ENCODE measurements around the gene ZNF346. TPM values are rescaled to one million over a fixed set of nuclear protein-coding genes. Genes with fewer than 3 reads are reported as not detected.

The ZNF346 gene
- total and polyA plus RNA-seq, 2 of the 13 experiments (the other 11 are each of a cell fraction or from before 2014, with no cell fraction given), result 8.6 to 19.4 TPM

DNA sequence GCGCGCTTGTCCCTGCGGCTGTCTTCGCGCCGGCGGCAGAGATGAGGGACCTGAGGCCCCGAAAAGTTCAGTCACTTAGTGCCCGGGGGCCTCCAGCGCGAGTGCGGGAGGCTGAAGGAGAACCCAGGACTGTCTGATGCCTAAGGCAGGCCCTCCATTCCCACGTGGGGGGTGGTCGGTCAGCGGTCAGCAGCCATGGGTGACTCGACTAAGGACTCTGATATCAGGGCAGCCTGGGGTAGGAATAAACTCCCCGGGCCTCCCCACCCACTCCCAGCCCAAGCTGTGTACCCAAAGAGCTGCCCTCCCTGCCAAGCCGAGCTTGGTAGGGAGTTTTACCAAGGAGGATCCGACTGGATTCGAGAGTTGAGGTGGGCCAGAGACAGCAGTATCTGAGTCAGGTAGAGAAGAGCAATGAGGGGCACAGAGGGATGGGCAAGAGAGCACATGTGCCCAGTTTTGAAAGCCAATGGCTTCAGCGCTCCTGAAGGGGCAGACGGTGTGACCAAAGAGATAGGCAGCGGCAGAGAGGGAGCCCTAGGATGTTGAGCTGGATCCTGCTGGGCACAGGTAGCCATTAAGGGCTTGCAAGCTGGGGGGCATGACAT lies 65.0 kb downstream of the ZNF346 start:
- no peak for ATAC-seq
- TF ChIP-seq IKZF4 (CRISPR knock-in tag; IDR thresholded peaks at IDR 0.05; ENCODE audit: borderline replicate concordance, low read depth, not compliant biosample characterization), result peak; percentile 7
- 0 out of 2 replicates have a peak, but pooled peaks have one; percentile 12 for TF ChIP-seq EEA1 (CRISPR knock-in tag; IDR thresholded peaks at IDR 0.05; ENCODE audit: borderline replicate concordance)
- TF ChIP-seq, protein P1, sequence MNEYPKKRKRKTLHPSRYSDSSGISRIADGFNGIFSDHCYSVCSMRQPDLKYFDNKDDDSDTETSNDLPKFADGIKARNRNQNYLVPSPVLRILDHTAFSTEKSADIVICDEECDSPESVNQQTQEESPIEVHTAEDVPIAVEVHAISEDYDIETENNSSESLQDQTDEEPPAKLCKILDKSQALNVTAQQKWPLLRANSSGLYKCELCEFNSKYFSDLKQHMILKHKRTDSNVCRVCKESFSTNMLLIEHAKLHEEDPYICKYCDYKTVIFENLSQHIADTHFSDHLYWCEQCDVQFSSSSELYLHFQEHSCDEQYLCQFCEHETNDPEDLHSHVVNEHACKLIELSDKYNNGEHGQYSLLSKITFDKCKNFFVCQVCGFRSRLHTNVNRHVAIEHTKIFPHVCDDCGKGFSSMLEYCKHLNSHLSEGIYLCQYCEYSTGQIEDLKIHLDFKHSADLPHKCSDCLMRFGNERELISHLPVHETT (CRISPR knock-in tag; conservative IDR thresholded peaks at IDR 0.05), result 0 out of 2 replicates have a peak, but pooled peaks have one; percentile 8
- TF ChIP-seq ZNF274 (CRISPR knock-in tag; IDR thresholded peaks at IDR 0.05), result 0 out of 2 replicates have a peak, but pooled peaks have one; percentile 2
- TF ChIP-seq ZC3H4 (CRISPR knock-in tag; IDR thresholded peaks at IDR 0.05; ENCODE audit: borderline replicate concordance), result peak; percentile 81; the same call in 1 of the 2 replicates
- TF ChIP-seq PTBP1 (IDR thresholded peaks at IDR 0.05; ENCODE audit: low read depth, low read length, poor library complexity, severe bottlenecking), result peak; percentile 23
- peak; percentile 88 for TF ChIP-seq ZNF3 (CRISPR knock-in tag; IDR thresholded peaks at IDR 0.05)
- TF ChIP-seq ZMAT3 (CRISPR knock-in tag; conservative IDR thresholded peaks at IDR 0.05), result 0 out of 2 replicates have a peak, but pooled peaks have one; percentile 55
- peak; percentile 1; the same call in 1 of the 2 replicates for TF ChIP-seq SAP130 (CRISPR knock-in tag; IDR thresholded peaks at IDR 0.05; ENCODE audit: low read depth)
- 0 out of 2 replicates have a peak, but pooled peaks have one; percentile 78 for TF ChIP-seq ZNF660 (CRISPR knock-in tag; IDR thresholded peaks at IDR 0.05; ENCODE audit: borderline replicate concordance, low read depth)
- TF ChIP-seq ZNF33A (CRISPR knock-in tag; IDR thresholded peaks at IDR 0.05; ENCODE audit: borderline replicate concordance), result no peak
- peak; percentile 11; the same call in 1 of the 2 replicates for TF ChIP-seq ZNF720 (CRISPR knock-in tag; IDR thresholded peaks at IDR 0.05)
- no peak for TF ChIP-seq SMYD3 (CRISPR knock-in tag; IDR thresholded peaks at IDR 0.05)
- TF ChIP-seq ETV6 (CRISPR knock-in tag; conservative IDR thresholded peaks at IDR 0.05), result no peak
- TF ChIP-seq KDM4B (CRISPR knock-in tag; IDR thresholded peaks at IDR 0.05), result peak; percentile 69; the same call in 1 of the 2 replicates
- TF ChIP-seq ZNF878 (CRISPR knock-in tag; IDR thresholded peaks at IDR 0.05), result 0 out of 2 replicates have a peak, but pooled peaks have one; percentile 22
- TF ChIP-seq TBP (CRISPR knock-in tag; IDR thresholded peaks at IDR 0.05), result no peak
- TF ChIP-seq RFXANK (CRISPR knock-in tag; IDR thresholded peaks at IDR 0.05), result no peak
- TF ChIP-seq, protein P2, sequence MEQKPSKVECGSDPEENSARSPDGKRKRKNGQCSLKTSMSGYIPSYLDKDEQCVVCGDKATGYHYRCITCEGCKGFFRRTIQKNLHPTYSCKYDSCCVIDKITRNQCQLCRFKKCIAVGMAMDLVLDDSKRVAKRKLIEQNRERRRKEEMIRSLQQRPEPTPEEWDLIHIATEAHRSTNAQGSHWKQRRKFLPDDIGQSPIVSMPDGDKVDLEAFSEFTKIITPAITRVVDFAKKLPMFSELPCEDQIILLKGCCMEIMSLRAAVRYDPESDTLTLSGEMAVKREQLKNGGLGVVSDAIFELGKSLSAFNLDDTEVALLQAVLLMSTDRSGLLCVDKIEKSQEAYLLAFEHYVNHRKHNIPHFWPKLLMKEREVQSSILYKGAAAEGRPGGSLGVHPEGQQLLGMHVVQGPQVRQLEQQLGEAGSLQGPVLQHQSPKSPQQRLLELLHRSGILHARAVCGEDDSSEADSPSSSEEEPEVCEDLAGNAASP (CRISPR knock-in tag; IDR thresholded peaks at IDR 0.05; ENCODE audit: borderline replicate concordance), result no peak
- TF ChIP-seq, protein P3, sequence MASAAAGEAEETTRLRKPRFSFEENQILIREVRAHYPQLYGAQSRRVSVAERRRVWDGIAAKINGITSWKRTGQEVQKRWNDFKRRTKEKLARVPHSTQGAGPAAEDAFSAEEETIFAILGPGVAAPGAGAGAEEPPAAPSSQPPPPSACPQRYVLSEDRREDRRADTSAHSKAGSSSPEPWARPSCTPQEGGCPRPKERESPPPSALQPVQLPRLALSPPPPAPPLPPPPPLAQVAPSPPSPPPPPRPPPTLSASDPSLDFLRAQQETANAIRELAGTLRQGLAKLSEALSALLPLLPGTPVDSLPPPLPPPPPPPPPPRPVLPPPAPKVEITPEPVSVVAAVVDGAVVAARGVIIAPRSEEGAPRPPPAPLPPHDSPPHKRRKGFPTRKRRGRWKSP (CRISPR knock-in tag; IDR thresholded peaks at IDR 0.05), result 0 out of 2 replicates have a peak, but pooled peaks have one; percentile 5

More for the DNA sequence above, 65.0 kb downstream of the ZNF346 start:
- Histone ChIP-seq H4K20me1 (ENCODE audit: insufficient read depth, low read length) (peaks cover 7% of the 10 kb centered on the region; the same call in 1 of the 2 replicates), H3K9me3 (ENCODE audit: low read length) (no peaks in the 10 kb centered on the region), H2AFZ (ENCODE audit: low read length) (no peak overlapping the region), H3K4me1 (ENCODE audit: insufficient read depth, low read length) (peaks cover 72% of the 10 kb centered on the region), H3K4me2 (ENCODE audit: low read depth, low read length) (peak overlapping the region; percentile 98), H3K79me2 (ENCODE audit: insufficient read depth, low read length) (peaks cover 45% of the 10 kb centered on the region), H3K27me3 (ENCODE audit: control insufficient read depth in 1 of 2, insufficient read depth in 2 of 2, low read length in 2 of 2) (no peaks in the 10 kb centered on the region; a peak in 1 of 5 replicates), H3K4me3 (replicated peaks in 1 of 3; ENCODE audit: insufficient read depth in 1 of 3, low read depth in 2 of 3, low read length in 3 of 3) (peak overlapping the region; percentile 91 to 99 (median 93)), H3K36me3 (replicated peaks in 1 of 2; ENCODE audit: control insufficient read depth in 1 of 2, insufficient read depth in 2 of 2, low read length in 2 of 2) (peaks cover 25 to 37% of the 10 kb centered on the region in 2 experiments), H3K9ac (ENCODE audit: insufficient read depth, low read depth, low read length) (peak overlapping the region; percentile 99), H3K27ac (ENCODE audit: extremely low read length, insufficient read depth, low read length) (peak overlapping the region; percentile 100)
- DNase-seq (ENCODE audit: low spot score) (no peak), FAIRE-seq (no peak)
- WGBS (ENCODE audit: low lambda C conversion rate), result 0% methylated on average over 7 of the region's 23 CpGs
- in situ Hi-C loops (cut with HindIII; ENCODE audit: extremely low pct_ligation_motif_present, low pct_unique_long_range_greater_than_20kb), result no loop called here
- BruUV-seq (replicated peaks), result TSS peak; percentile 68
- ChIA-PET CTCF (ENCODE audit: low intra/inter-chr PET ratio, low total read pairs) (interaction anchor here (0.8 to 1.6 kb wide), 2 partner anchors 25 to 26 kb away, joined by 3 to 10 read pairs; no protein-coding TSS in a partner anchor), POLR2A (interaction anchor here (0.6 to 7.7 kb wide), 35 partner anchors 7 to 1066 kb away, joined by 3 to 293 read pairs (median 4); partner anchors contain the start of genes LMAN2, PDLIM7, RNF44 and TSPAN17)
- intact Hi-C loops (cut with micrococcal nuclease; ENCODE audit: unreplicated experiment), result loop anchor here (2.0 kb wide), 2 partner anchors 15 to 65 kb away; partner anchors contain the start of gene ZNF346
